H1 (cell line): ENCODE data around the gene ZNF263. TPM values are rescaled to one million over a fixed set of nuclear protein-coding genes. Genes with fewer than 3 reads are reported as not detected.

ENCODE experiments used
- BACH1 ChIP-seq: IDR thresholded peaks from 2 replicates; pipeline ENCODE4 v1.6.1; 2012; ENCODE audit warnings: low read length, improper control_type of control experiment
- CHD7 ChIP-seq: fragments of 300-600 bp; sonication (generic); IDR thresholded peaks from 2 replicates; pipeline ENCODE4 v1.7.1; 2012; ENCODE audit warnings: low read length, moderate library complexity, mild to moderate bottlenecking, inconsistent platforms; ENCODE audit not compliant: insufficient replicate concordance
- EGR1 ChIP-seq: IDR thresholded peaks from 2 replicates; pipeline ENCODE4 v1.6.1; 2011; ENCODE audit warnings: low read depth, low read length, borderline replicate concordance
- HDAC2 ChIP-seq, 2 experiments: fragments of 300-600 bp in 1 of 2; sonication (generic) in 1 of 2; IDR thresholded peaks; 2 replicates each; pipeline ENCODE4 v1.6.1; 2011 to 2012; ENCODE audit warnings: low read depth in 2 of 2, low read length in 2 of 2, mild to moderate bottlenecking in 2 of 2, moderate library complexity in 2 of 2, borderline replicate concordance in 1 of 2, inconsistent platforms in 1 of 2
- JUN ChIP-seq: IDR thresholded peaks from 2 replicates; pipeline ENCODE4 v1.6.1; 2011; ENCODE audit warnings: low read depth, mild to moderate bottlenecking, improper control_type of control experiment, low read length
- JUND ChIP-seq: IDR thresholded peaks from 2 replicates; pipeline ENCODE4 v1.6.1; 2011; ENCODE audit warnings: mild to moderate bottlenecking, improper control_type of control experiment, low read length
- RNF2 ChIP-seq: fragments of 200-900, 300-1000 bp; sonication (generic); IDR thresholded peaks from 2 replicates; pipeline ENCODE4 v1.7.1; 2016; ENCODE audit warnings: borderline replicate concordance, low read depth, mild to moderate bottlenecking, antibody characterized with exemption, low read length; ENCODE audit not compliant: poor library complexity, severe bottlenecking; ENCODE audit errors: missing control alignments
- SAP30 ChIP-seq: fragments of 300-600 bp; sonication (generic); IDR thresholded peaks from 2 replicates; pipeline ENCODE4 v1.7.1; 2012; ENCODE audit warnings: low read length, moderate library complexity, mild to moderate bottlenecking, inconsistent platforms; ENCODE audit not compliant: insufficient read depth, insufficient replicate concordance
- SIRT6 ChIP-seq: IDR thresholded peaks from one replicate; pipeline ENCODE4 v1.7.1; 2012; ENCODE audit warnings: low read length, inconsistent platforms
- TAF7 ChIP-seq: optimal IDR thresholded peaks from 2 replicates; pipeline ENCODE3; 2011; ENCODE audit warnings: low read depth, mild to moderate bottlenecking, inconsistent platforms, low read length, moderate library complexity, borderline replicate concordance
- TBP ChIP-seq: IDR thresholded peaks from 2 replicates; pipeline ENCODE4 v1.6.1; 2011; ENCODE audit warnings: low read depth, low read length, improper control_type of control experiment
- YY1 ChIP-seq: IDR thresholded peaks from 2 replicates; pipeline ENCODE4 v1.6.1; 2011; ENCODE audit warnings: low read depth, mild to moderate bottlenecking, low read length
- polyA plus RNA-seq, 7 experiments: library from polyadenylated mRNA; depleted of rRNA in 3 of 7; stranded (reverse) in 5 of 7; unstranded in 2 of 7; fragments of >200 nt in 5 of 7; fragments of 200-250 nt in 2 of 7; gene quantifications; 1 replicate in 5 of 7; 2 replicates in 1 of 7; 4 replicates in 1 of 7; pipeline versions ENCODE4 v1.2.1 to v1.2.3, GENCODE V29; 2011 to 2013; ENCODE audit warnings: missing spikeins in 2 of 7, mixed read lengths in 2 of 7
- total RNA-seq: library from RNA; stranded (reverse); fragmentation: NEBNext Ultra II Directional; extraction: Animal tissue kit (Norgen Biotek cat#: 25700); gene quantifications from 2 replicates; pipeline ENCODE4 v1.2.1, GENCODE V29; 2021

The ZNF263 gene
- total and polyA plus RNA-seq, 2 of the 8 experiments (the other 6 are each of a cell fraction or from before 2014, with no cell fraction given), result 9.2 to 26.7 TPM

GRCh38 chr16:3243882-3244281, 39.4 kb upstream of the ZNF263 start (continued):
- TF ChIP-seq CHD7 (no peak), HDAC2 (IDR thresholded peaks at IDR 0.05; ENCODE audit: borderline replicate concordance in 1 of 2, low read depth in 2 of 2, low read length in 2 of 2) (no peak), SIRT6 (no peak), JUN (no peak), YY1 (no peak), JUND (no peak), EGR1 (no peak), SAP30 (no peak), RNF2 (no peak), TBP (no peak), TAF7 (no peak), BACH1 (no peak)
